Measurements from ENCODE around the gene EPC2. TPM values are rescaled to one million over a fixed set of nuclear protein-coding genes. Genes with fewer than 3 reads are reported as not detected.

EPC2 gene
- total and polyA plus RNA-seq, 2 donors from 2014 or later = 7.2 to 43.9 TPM

DNA sequence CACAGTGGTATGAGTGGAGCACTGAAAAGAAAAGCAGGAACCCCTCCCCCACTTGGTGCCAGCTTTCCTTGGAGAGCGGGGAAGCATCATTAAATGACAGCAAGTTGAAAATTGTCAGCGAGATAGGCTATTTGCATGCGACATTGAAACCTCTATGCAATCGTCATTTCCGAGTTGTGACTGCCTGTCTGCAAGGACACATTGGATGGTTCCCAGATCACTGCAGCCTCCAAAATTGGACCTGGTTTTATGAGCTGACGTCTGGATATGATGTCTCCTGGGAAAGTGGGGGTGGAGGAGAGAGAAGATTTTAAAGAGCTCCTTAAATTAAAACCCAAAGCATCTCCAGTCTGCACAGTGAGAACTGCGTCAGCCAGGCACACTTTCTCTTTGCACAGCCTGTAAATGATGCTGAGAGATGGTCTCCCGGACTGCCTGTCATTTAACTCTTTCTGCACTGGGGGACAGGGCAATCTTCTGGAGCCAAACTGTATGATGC is 172.7 kb downstream of the EPC2 start:
- Histone ChIP-seq H3K36me3 (ENCODE audit: control insufficient read depth in 2 of 3, insufficient read depth in 3 of 3, low read length in 3 of 3) (no peaks in the 10 kb centered on the region), H3K27me3 (ENCODE audit: control insufficient read depth, insufficient read depth, low read length) (no peaks in the 10 kb centered on the region), H3K9me3 (ENCODE audit: control insufficient read depth in 2 of 3, insufficient read depth in 1 of 3, low read length in 3 of 3) (no peaks in the 10 kb centered on the region), H3K27ac (ENCODE audit: low read depth in 2 of 2, low read length in 2 of 2) (peak overlapping the region; percentile 17 to 72), H3K4me1 (ENCODE audit: control insufficient read depth in 2 of 3, insufficient read depth in 2 of 3, low read depth in 1 of 3, low read length in 3 of 3) (peaks cover 0 to 11% (median 0%) of the 10 kb centered on the region in 3 donors), H3K9ac (ENCODE audit: low read length in 3 of 3) (no peak overlapping the region), H3K4me3 (ENCODE audit: low read length in 3 of 3) (no peak overlapping the region)
- FAIRE-seq = no peak
- intact Hi-C loops (cut with DNase I) = no loop called here
- DNase-seq = peak in 4 of 5 donors; percentile 22 to 47 (median 32)
- TF ChIP-seq CTCF (IDR thresholded peaks at IDR 0.05; ENCODE audit: borderline replicate concordance, extremely low read depth, insufficient read depth) = no peak

DNA sequence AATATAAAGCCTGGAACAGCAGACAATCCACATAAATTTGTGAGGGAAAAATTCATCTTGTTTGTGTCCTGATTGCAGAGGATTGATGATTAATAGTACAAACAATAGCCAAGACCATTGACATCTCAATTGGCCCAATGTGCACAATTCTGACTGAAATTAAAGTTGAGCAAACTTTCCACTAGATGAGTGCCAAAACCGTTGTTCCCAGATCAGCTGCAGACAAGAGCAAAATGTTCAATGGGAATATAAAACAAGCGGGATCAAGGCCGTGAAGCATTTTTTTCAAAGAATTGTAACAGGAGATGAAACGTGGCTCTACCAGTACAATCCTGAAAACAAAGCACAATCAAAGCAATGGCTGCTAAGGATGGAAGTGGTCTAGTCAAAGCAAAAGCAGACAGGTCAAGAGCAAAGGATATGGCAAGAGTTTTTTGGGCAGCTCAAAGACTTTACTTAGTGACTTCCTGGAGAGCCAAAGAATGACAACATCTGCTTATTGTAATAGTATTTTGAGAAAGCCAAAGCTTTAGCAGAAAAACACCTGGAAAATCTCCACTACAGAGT is 174.6 kb downstream of the EPC2 start:
- Histone ChIP-seq H3K9ac (ENCODE audit: low read length in 3 of 3) (no peak overlapping the region), H3K4me3 (ENCODE audit: low read length in 3 of 3) (no peak overlapping the region), H3K27ac (ENCODE audit: low read depth in 2 of 2, low read length in 2 of 2) (no peak overlapping the region), H3K27me3 (ENCODE audit: control insufficient read depth, insufficient read depth, low read length) (no peaks in the 10 kb centered on the region), H3K9me3 (ENCODE audit: control insufficient read depth in 2 of 3, insufficient read depth in 1 of 3, low read length in 3 of 3) (no peaks in the 10 kb centered on the region), H3K4me1 (ENCODE audit: control insufficient read depth in 2 of 3, insufficient read depth in 2 of 3, low read depth in 1 of 3, low read length in 3 of 3) (peaks cover 0 to 5% (median 0%) of the 10 kb centered on the region in 3 donors), H3K36me3 (ENCODE audit: control insufficient read depth in 2 of 3, insufficient read depth in 3 of 3, low read length in 3 of 3) (no peaks in the 10 kb centered on the region)
- intact Hi-C loops (cut with DNase I) = no loop called here
- no peak for DNase-seq
- FAIRE-seq = no peak
- no peak for TF ChIP-seq CTCF (IDR thresholded peaks at IDR 0.05; ENCODE audit: borderline replicate concordance, extremely low read depth, insufficient read depth)

DNA sequence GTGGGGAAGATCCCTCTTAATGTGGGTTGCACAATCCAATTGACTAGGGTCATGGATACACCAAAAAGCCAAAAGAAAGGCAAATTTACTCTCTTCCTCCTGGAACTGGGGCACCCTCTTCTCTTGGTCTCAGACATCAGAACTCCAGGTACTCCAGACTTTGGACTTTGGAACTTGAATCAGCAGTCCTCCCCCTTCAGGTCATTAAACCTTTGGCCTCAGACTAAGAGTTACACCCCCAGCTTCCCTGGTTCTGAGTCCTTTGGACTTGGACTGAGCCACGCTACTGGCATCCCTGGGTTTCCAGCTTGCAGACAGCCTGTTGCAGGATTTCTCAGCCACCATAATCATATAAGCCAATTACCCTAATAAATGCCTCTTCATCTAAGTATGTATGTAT is 179.6 kb downstream of the EPC2 start:
- Histone ChIP-seq H3K4me3 (ENCODE audit: low read length in 3 of 3) (no peak overlapping the region), H3K27me3 (ENCODE audit: control insufficient read depth, insufficient read depth, low read length) (no peaks in the 10 kb centered on the region), H3K9ac (ENCODE audit: low read length in 3 of 3) (no peak overlapping the region), H3K4me1 (ENCODE audit: control insufficient read depth in 2 of 3, insufficient read depth in 2 of 3, low read depth in 1 of 3, low read length in 3 of 3) (no peaks in the 10 kb centered on the region), H3K27ac (ENCODE audit: low read depth in 2 of 2, low read length in 2 of 2) (no peak overlapping the region), H3K9me3 (ENCODE audit: control insufficient read depth in 2 of 3, insufficient read depth in 1 of 3, low read length in 3 of 3) (no peaks in the 10 kb centered on the region), H3K36me3 (ENCODE audit: control insufficient read depth in 2 of 3, insufficient read depth in 3 of 3, low read length in 3 of 3) (no peaks in the 10 kb centered on the region)
- intact Hi-C loops (cut with DNase I) = loop anchor here (10.0 kb wide), 1 partner anchor 491 kb away; no protein-coding TSS in a partner anchor
- FAIRE-seq = no peak
- DNase-seq = no peak
- TF ChIP-seq CTCF (IDR thresholded peaks at IDR 0.05; ENCODE audit: borderline replicate concordance, extremely low read depth, insufficient read depth) = no peak

Measured in kidney (tissue), 14 donors.